Measurements from ENCODE around the gene HIP1R. TPM values are rescaled to one million over a fixed set of nuclear protein-coding genes. Genes with fewer than 3 reads are reported as not detected.
"Not testable (repeated sequence)": the region's sequence is repeated elsewhere in the genome, so short reads cannot be mapped to it uniquely, and the experiment has no call there.

HIP1R gene
- 132 and 200 TPM in 2 replicates for total RNA-seq

- peak; percentile 64 for DNase-seq
These were observed at the start of gene HIP1R for GRCh38 chr12:122834921-122835749. HIP1R (plus strand) TSS chr12:122835457; CDS start chr12:122835551, 94 bp downstream.

GRCh38 chr12:122785503-122785902, 49.8 kb upstream of the HIP1R start:
- DNase-seq: no peak

GRCh38 chr12:122788387-122788786, 46.9 kb upstream of the HIP1R start:
- peak; percentile 19 for DNase-seq

- DNase-seq: no peak
These were observed 45.6 kb upstream of the HIP1R start for GRCh38 chr12:122789637-122790036.

GRCh38 chr12:122790393-122791075, 44.7 kb upstream of the HIP1R start:
- DNase-seq: no peak

- DNase-seq: peak; percentile 84
These were observed 41.6 kb upstream of the HIP1R start for GRCh38 chr12:122793685-122794106.

- DNase-seq: no peak
These were observed 39.5 kb upstream of the HIP1R start for GRCh38 chr12:122795807-122796206.

- DNase-seq: no peak
These were observed 35.5 kb upstream of the HIP1R start for GRCh38 chr12:122799641-122800243.

- DNase-seq: no peak
These were observed 31.3 kb upstream of the HIP1R start for GRCh38 chr12:122803937-122804336.

- DNase-seq: not testable (repeated sequence)
These were observed 30.3 kb upstream of the HIP1R start for GRCh38 chr12:122804957-122805356.

GRCh38 chr12:122807651-122808050, 27.6 kb upstream of the HIP1R start:
- DNase-seq: no peak

- no peak for DNase-seq
These were observed 23.5 kb upstream of the HIP1R start for GRCh38 chr12:122811777-122812176.

GRCh38 chr12:122813310-122813713, 21.9 kb upstream of the HIP1R start:
- no peak for DNase-seq

- DNase-seq: no peak
These were observed 16.0 kb upstream of the HIP1R start for GRCh38 chr12:122819209-122819785.

- no peak for DNase-seq
These were observed 15.1 kb upstream of the HIP1R start for GRCh38 chr12:122820138-122820537.

- DNase-seq: no peak
These were observed 14.4 kb upstream of the HIP1R start for GRCh38 chr12:122820838-122821271.

- no peak for DNase-seq
These were observed 11.8 kb upstream of the HIP1R start for GRCh38 chr12:122823429-122823828.

GRCh38 chr12:122825773-122826724, 9.2 kb upstream of the HIP1R start:
- DNase-seq: no peak

GRCh38 chr12:122827258-122827657, 8.0 kb upstream of the HIP1R start:
- no peak for DNase-seq

GRCh38 chr12:122830517-122831214, 4.6 kb upstream of the HIP1R start:
- DNase-seq: no peak

All from dermis blood vessel endothelial cell (primary cell).